Measurements from ENCODE around the gene RBM15B. TPM values are rescaled to one million over a fixed set of nuclear protein-coding genes. Genes with fewer than 3 reads are reported as not detected.

The RBM15B gene
- total RNA-seq, 2 donors from 2014 or later, result 32.0 to 33.4 TPM

- DNase-seq (peak; percentile 74 to 87), ATAC-seq (peak; percentile 53)
- intact Hi-C loops (cut with DNase I, micrococcal nuclease), result loop anchor here in 1 of 2 donors (5.0 kb wide), 1 partner anchor 771 kb away; the partner anchor contains the start of gene MAPKAPK3
Observed at GRCh38 chr3:51388286-51389029, 2.6 kb upstream of the RBM15B start.

DNA sequence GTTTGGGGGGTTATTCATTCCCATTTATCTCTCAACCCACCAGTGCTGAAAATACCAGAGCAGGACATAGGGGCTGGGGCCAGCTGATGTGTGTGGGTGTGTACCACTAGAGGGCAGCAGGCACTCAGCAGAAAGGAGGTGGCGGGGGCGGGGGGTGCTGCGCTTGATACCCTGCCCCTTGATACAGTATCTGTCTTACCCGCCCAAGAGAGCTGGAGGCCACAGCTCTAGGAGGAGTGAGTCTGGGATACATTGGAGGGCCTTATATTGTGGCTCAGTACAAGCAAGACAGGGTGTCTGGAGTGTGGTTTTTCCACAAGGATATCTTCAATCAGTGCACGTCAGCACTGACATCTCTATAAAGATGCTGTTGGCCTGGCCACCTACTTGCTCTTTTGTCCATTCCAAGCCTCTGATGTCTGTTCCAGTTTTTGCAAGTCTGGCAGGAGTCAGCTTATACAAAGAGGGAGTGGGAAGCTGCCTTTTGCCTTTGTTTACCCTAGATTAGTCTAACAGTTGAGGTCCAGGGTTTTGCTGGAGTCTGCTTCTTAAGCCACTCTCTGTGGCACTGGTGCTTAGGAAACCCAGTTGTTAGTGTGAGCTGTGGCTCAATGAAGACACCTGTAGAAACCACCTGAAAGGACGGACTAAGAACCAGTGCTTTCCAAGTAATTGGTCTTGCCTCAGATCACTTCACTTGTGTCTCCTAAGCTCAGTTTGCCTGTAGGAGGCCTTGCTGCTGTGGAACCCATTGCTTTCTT, 1.5 kb upstream of the RBM15B start:
- peak; percentile 17 for ATAC-seq
- intact Hi-C loops (cut with DNase I, micrococcal nuclease), result loop anchor here in 1 of 2 donors (5.0 kb wide), 1 partner anchor 772 kb away; the partner anchor contains the start of gene MAPKAPK3
- DNase-seq, result peak; percentile 44 to 72

- intact Hi-C loops (cut with DNase I, micrococcal nuclease), result no loop called here
- DNase-seq (no peak), ATAC-seq (no peak)
Observed at GRCh38 chr3:51390246-51391074, 625 bp upstream of the RBM15B start.

DNA sequence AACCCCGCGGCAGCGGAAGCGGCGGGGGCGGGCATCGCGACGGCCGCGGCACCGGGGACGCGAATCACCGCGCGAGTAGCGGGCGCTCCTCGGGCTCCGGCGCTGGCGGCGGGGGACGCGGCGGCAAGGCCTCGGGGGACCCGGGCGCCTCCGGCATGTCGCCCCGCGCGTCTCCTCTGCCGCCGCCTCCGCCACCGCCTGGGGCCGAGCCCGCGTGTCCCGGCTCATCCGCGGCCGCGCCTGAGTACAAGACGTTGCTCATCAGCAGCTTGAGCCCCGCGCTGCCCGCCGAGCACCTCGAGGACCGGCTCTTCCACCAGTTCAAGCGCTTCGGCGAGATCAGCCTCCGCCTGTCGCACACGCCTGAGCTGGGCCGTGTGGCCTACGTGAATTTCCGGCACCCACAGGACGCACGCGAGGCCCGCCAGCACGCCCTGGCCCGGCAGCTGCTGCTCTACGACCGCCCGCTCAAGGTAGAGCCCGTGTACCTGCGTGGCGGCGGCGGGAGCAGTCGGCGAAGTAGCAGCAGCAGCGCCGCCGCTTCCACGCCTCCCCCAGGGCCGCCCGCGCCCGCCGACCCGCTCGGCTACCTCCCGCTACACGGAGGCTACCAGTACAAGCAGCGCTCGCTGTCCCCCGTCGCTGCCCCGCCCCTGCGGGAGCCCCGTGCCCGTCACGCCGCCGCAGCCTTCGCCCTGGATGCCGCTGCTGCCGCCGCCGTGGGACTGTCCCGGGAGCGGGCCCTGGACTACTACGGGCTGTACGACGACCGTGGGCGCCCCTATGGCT, 675 bp downstream of the RBM15B start:
- intact Hi-C loops (cut with DNase I, micrococcal nuclease), result no loop called here
- DNase-seq (peak in 1 of 2 donors; percentile 51), ATAC-seq (peak; percentile 1)

GRCh38 chr3:51392355-51393133, 1.5 kb downstream of the RBM15B start:
- DNase-seq (no peak), ATAC-seq (no peak)
- intact Hi-C loops (cut with DNase I, micrococcal nuclease), result no loop called here

DNA sequence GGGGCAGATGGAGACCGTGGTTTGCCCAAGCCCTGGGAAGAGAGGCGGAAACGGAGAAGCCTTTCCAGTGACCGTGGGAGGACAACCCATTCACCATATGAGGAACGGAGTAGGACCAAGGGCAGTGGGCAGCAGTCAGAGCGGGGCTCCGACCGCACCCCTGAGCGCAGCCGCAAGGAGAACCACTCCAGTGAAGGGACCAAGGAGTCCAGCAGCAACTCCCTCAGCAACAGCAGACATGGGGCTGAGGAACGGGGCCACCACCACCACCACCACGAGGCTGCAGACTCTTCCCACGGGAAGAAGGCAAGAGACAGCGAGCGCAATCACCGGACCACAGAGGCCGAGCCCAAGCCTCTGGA, 2.0 kb downstream of the RBM15B start:
- ATAC-seq (no peak), DNase-seq (no peak)
- intact Hi-C loops (cut with DNase I, micrococcal nuclease), result no loop called here

DNA sequence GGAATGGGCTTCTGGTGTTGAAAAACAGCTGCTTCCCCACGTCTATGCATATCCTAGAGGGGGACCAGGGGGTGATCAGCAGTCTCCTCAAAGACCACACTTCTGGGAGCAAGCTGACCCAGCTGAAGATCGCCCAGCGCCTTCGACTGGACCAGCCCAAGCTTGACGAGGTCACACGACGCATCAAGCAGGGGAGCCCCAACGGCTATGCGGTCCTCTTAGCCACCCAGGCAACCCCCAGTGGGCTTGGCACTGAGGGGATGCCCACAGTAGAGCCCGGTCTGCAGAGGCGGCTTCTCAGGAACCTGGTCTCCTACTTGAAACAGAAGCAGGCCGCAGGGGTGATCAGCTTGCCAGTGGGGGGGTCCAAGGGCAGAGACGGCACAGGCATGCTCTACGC, 2.5 kb downstream of the RBM15B start:
- no peak for DNase-seq
- intact Hi-C loops (cut with DNase I, micrococcal nuclease), result no loop called here
- ATAC-seq, result no peak

DNA sequence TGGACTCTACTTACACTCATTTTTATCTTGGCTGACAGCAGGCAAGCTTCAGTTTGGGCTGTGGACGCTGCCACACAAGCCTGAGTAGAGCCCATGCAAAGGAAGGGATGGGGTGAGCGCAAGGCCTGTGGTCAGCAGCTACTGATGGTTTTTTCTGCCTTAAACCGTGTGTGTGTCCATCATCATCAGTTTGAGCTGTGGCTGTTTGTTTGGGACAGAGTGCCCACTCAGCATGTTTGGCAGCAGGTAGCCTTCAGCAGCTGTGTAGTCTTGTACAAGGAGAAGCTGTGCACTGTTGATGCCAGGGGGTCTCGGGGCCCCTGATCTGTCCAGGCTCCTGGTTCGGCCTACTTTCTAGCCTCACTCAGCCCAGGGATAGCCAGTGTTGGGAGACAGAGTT, 3.5 kb downstream of the RBM15B start:
- intact Hi-C loops (cut with DNase I, micrococcal nuclease), result no loop called here
- DNase-seq (no peak), ATAC-seq (no peak)

DNA sequence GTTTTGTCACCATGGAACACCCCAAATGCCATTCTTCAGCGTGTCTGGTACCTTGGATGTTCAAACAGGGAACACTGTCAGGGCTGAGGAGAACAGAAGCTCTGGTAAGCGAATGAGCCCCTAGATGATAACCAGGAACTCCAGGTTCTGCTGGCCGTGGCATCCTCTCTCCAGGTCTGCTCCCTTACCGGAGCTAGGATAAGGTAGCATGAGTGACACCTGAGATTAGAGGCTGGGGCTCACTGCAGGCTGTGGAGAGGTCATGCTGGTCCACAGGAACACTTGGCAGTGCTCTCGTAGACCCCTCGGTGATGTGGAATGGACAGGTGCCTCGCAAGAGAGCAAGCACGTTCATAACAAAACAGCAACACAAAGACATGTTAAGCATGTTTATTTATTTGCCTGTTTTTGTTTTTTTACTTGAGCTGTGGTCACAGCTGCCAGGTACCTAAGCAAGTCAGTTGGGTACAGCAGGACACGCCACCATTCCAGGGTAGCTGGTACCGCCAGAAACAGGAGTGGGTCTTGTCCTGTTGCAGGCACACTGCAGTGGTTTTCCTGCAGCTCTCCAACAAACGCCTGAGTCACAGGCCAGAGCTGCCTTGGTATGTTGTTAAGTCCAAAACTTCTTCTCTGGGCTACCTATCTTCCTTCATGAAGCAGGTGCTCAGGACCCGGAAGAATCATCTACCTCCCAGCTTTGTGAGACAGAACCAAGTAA, 4.6 kb downstream of the RBM15B start:
- no peak for ATAC-seq
- intact Hi-C loops (cut with DNase I, micrococcal nuclease), result no loop called here
- no peak for DNase-seq

DNA sequence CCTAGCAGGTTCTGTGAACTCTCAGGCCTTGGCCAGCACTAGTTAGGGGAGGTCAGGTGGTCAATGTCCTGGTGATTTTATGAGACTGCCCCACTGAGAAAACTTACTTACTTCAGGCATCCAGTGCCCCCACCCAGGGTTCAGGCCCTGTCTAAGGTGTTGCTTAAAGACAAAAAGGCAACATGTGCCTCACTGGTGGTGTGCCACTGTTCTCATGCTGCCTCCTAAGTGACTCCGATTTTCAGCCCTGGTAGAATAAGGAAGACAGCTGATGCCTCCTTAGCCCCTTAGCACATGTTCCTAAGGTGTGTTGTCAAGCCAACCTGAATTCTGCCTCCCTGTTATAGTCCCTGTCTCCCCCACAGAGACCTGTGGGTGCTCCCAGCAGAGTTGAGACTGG, 5.3 kb downstream of the RBM15B start:
- DNase-seq (no peak), ATAC-seq (no peak)
- intact Hi-C loops (cut with DNase I, micrococcal nuclease), result no loop called here

GRCh38 chr3:51397392-51397791, 6.3 kb downstream of the RBM15B start:
- intact Hi-C loops (cut with DNase I, micrococcal nuclease), result no loop called here
- DNase-seq (no peak), ATAC-seq (no peak)

GRCh38 chr3:51398595-51399310, 7.7 kb downstream of the RBM15B start:
- ATAC-seq (no peak), DNase-seq (no peak)
- intact Hi-C loops (cut with DNase I, micrococcal nuclease), result no loop called here

DNA sequence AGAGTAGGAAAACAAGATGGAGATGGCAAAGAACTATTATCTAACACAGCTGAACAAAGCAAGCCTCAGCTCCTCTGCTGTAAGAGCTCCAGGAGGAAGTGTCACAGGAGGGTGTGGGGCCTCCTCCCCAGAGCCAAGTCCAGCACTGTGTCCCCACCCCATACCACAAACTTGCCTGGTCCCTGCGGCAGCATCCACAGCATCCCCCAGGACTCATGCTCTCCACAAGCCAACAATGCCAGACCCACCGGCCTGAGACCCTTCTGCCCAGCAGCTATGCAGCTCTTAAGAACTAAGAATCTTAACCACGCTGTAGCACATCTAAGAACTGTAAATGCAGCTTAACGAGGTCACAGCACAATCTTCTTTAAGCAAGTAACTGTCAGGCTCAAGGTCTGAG, 9.1 kb downstream of the RBM15B start:
- DNase-seq (no peak), ATAC-seq (peak; percentile 95)
- intact Hi-C loops (cut with DNase I, micrococcal nuclease), result no loop called here

DNA sequence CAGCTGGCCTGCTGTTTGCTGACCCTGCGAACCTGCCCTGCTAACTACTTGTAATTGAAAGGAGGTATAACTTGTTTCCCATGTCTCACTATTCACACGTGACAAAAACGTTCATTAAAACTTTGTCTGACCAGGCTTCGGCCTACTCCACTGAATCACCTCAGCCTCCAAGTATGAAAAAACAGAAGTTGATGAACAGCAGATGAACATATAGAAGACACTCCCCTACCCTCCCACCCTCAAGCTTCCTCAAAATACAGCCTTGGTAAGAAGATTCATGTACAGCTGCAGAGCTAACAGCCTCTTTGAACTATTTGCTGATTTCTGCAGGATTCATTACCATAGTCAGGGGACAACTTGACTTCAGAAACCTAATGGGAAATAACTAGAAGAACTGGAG, 10.7 kb downstream of the RBM15B start:
- ATAC-seq (no peak), DNase-seq (no peak)
- intact Hi-C loops (cut with DNase I, micrococcal nuclease), result no loop called here

DNA sequence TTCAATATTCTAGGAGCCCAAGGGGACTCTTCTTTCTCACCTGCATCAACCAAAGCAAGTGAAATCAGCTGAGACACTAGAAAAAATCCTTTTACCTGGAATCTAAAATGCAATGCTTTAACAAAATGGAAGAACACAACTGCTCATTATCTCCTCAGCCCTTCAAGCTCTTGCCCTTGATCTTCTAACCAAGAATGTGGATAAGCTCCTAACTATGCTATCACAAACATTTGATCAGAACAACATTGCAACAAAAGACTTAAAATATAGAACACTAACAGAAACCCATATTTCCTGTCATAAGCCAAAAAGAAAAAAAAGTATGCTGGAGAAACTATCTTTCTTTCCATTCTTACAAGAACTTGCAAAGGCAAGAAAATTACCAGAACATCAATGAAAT, 12.6 kb downstream of the RBM15B start:
- intact Hi-C loops (cut with DNase I, micrococcal nuclease), result no loop called here
- no peak for DNase-seq
- no peak for ATAC-seq

DNA sequence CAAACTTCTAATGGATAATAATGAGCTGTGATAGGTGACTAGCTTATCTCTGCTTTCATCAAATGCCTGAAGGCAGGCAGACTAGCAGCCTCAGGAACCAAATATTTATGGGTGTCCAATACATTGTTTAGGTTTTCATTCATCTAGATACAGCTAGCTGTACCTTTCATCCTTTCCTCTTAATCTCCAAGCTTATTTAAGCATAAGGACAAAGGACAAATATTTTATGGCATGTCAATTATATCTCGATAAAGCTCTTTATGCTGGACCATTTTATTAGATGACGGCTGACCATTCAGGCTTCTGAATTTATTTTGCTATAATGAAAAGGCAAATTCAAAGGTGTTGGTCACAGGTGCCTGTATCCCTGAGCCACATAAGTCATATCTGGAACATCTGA, 16.9 kb downstream of the RBM15B start:
- ATAC-seq (peak; percentile 36), DNase-seq (no peak)
- intact Hi-C loops (cut with DNase I, micrococcal nuclease), result no loop called here

- DNase-seq (no peak), ATAC-seq (peak; percentile 67)
- intact Hi-C loops (cut with DNase I, micrococcal nuclease), result no loop called here
Observed at GRCh38 chr3:51408813-51409212, 17.7 kb downstream of the RBM15B start.

Measured in left colon (tissue), 2 donors.